ENCODE measurements around the gene IFNA17. TPM values are rescaled to one million over a fixed set of nuclear protein-coding genes. Genes with fewer than 3 reads are reported as not detected.

IFNA17 gene
- polyA plus RNA-seq (2013, experiment 1 of 2) = not detected
- not detected for polyA plus RNA-seq (2013, experiment 2 of 2)

- no peaks in the 10 kb centered on the region for H3K4me1 ChIP-seq (ENCODE audit: insufficient read depth, low read length)
- WGBS = 71% methylated on average over 1 of the region's 2 CpGs
- no peak within 1 kb of the TSS for H3K9ac ChIP-seq (ENCODE audit: low read depth, low read length)
- H3K27me3 ChIP-seq (ENCODE audit: insufficient read depth, low read length) = no peaks in the 10 kb centered on the region
- H3K36me3 ChIP-seq (ENCODE audit: insufficient read depth, low read length) = no peaks in the 10 kb centered on the region
- H3K9me3 ChIP-seq (ENCODE audit: insufficient read depth, low read depth, low read length) = no peaks in the 10 kb centered on the region
- H3K4me3 ChIP-seq (ENCODE audit: low read length) = no peak within 1 kb of the TSS
- H3K27ac ChIP-seq (ENCODE audit: low read depth, low read length) = no peak within 1 kb of the TSS
Measured at GRCh38 chr9:21228122-21228521, at the start of gene IFNA17. TSS of gene IFNA17 (minus strand) at chr9:21228222. CDS start at chr9:21228173, 49 bp downstream.

GRCh38 chr9:21268347-21268657 lies 40.3 kb upstream of the IFNA17 start:
- WGBS = 42% methylated on average over 2 of the region's 2 CpGs
- Histone ChIP-seq H3K9me3 (ENCODE audit: insufficient read depth, low read depth, low read length) (no peaks in the 10 kb centered on the region), H3K36me3 (ENCODE audit: insufficient read depth, low read length) (no peaks in the 10 kb centered on the region), H3K27me3 (ENCODE audit: insufficient read depth, low read length) (peaks cover 76% of the 10 kb centered on the region), H3K4me1 (ENCODE audit: insufficient read depth, low read length) (no peaks in the 10 kb centered on the region), H3K27ac (ENCODE audit: low read depth, low read length) (no peak overlapping the region), H3K4me3 (ENCODE audit: low read length) (no peak overlapping the region), H3K9ac (ENCODE audit: low read depth, low read length) (no peak overlapping the region)

- no peak overlapping the region for H3K27ac ChIP-seq (ENCODE audit: low read depth, low read length)
- H3K27me3 ChIP-seq (ENCODE audit: insufficient read depth, low read length) = peaks cover 81% of the 10 kb centered on the region
- H3K4me1 ChIP-seq (ENCODE audit: insufficient read depth, low read length) = no peaks in the 10 kb centered on the region
- no peak overlapping the region for H3K4me3 ChIP-seq (ENCODE audit: low read length)
- no peaks in the 10 kb centered on the region for H3K9me3 ChIP-seq (ENCODE audit: insufficient read depth, low read depth, low read length)
- no peak overlapping the region for H3K9ac ChIP-seq (ENCODE audit: low read depth, low read length)
- WGBS = 71% methylated on average over 4 of the region's 4 CpGs
- H3K36me3 ChIP-seq (ENCODE audit: insufficient read depth, low read length) = no peaks in the 10 kb centered on the region
Measured at GRCh38 chr9:21267485-21268346, 39.7 kb upstream of the IFNA17 start.

- WGBS = 26% methylated on average over 3 of the region's 3 CpGs
- H3K27me3 ChIP-seq (ENCODE audit: insufficient read depth, low read length) = peaks cover 88% of the 10 kb centered on the region
Measured at GRCh38 chr9:21266733-21267484, 38.9 kb upstream of the IFNA17 start.

GRCh38 chr9:21265421-21266189 lies 37.6 kb upstream of the IFNA17 start:
- no peaks in the 10 kb centered on the region for H3K9me3 ChIP-seq (ENCODE audit: insufficient read depth, low read depth, low read length)
- peaks cover 95% of the 10 kb centered on the region for H3K27me3 ChIP-seq (ENCODE audit: insufficient read depth, low read length)
- no CpG with 5 or more reads among the region's 1 CpG for WGBS
- no peaks in the 10 kb centered on the region for H3K4me1 ChIP-seq (ENCODE audit: insufficient read depth, low read length)
- no peak overlapping the region for H3K27ac ChIP-seq (ENCODE audit: low read depth, low read length)
- no peak overlapping the region for H3K4me3 ChIP-seq (ENCODE audit: low read length)
- no peaks in the 10 kb centered on the region for H3K36me3 ChIP-seq (ENCODE audit: insufficient read depth, low read length)
- H3K9ac ChIP-seq (ENCODE audit: low read depth, low read length) = no peak overlapping the region

More at GRCh38 chr9:21266733-21267484, 38.9 kb upstream of the IFNA17 start:
- Histone ChIP-seq H3K4me1 (ENCODE audit: insufficient read depth, low read length) (no peaks in the 10 kb centered on the region), H3K4me3 (ENCODE audit: low read length) (no peak overlapping the region), H3K9me3 (ENCODE audit: insufficient read depth, low read depth, low read length) (no peaks in the 10 kb centered on the region), H3K36me3 (ENCODE audit: insufficient read depth, low read length) (no peaks in the 10 kb centered on the region), H3K9ac (ENCODE audit: low read depth, low read length) (no peak overlapping the region), H3K27ac (ENCODE audit: low read depth, low read length) (no peak overlapping the region)

GRCh38 chr9:21255538-21256212 lies 27.7 kb upstream of the IFNA17 start:
- Histone ChIP-seq H3K4me1 (ENCODE audit: insufficient read depth, low read length) (peaks cover 6% of the 10 kb centered on the region), H3K9ac (ENCODE audit: low read depth, low read length) (no peak overlapping the region), H3K27ac (ENCODE audit: low read depth, low read length) (no peak overlapping the region), H3K9me3 (ENCODE audit: insufficient read depth, low read depth, low read length) (peaks cover 10% of the 10 kb centered on the region; the same call in 1 of the 2 replicates), H3K27me3 (ENCODE audit: insufficient read depth, low read length) (peaks cover 25% of the 10 kb centered on the region), H3K36me3 (ENCODE audit: insufficient read depth, low read length) (no peaks in the 10 kb centered on the region), H3K4me3 (ENCODE audit: low read length) (no peak overlapping the region)
- WGBS = 91% methylated on average over 5 of the region's 5 CpGs

GRCh38 chr9:21252721-21253547 lies 24.9 kb upstream of the IFNA17 start:
- Histone ChIP-seq H3K27me3 (ENCODE audit: insufficient read depth, low read length) (peaks cover 20% of the 10 kb centered on the region), H3K27ac (ENCODE audit: low read depth, low read length) (no peak overlapping the region), H3K4me1 (ENCODE audit: insufficient read depth, low read length) (peaks cover 6% of the 10 kb centered on the region), H3K9ac (ENCODE audit: low read depth, low read length) (no peak overlapping the region), H3K9me3 (ENCODE audit: insufficient read depth, low read depth, low read length) (0 out of 2 replicates have a peak, but pooled peaks cover 2% of the 10 kb centered on the region), H3K36me3 (ENCODE audit: insufficient read depth, low read length) (no peaks in the 10 kb centered on the region), H3K4me3 (ENCODE audit: low read length) (no peak overlapping the region)
- 9% methylated on average over 3 of the region's 3 CpGs for WGBS

- 77% methylated on average over 4 of the region's 4 CpGs for WGBS
- H3K27me3 ChIP-seq (ENCODE audit: insufficient read depth, low read length) = peaks cover 20% of the 10 kb centered on the region
Measured at GRCh38 chr9:21251638-21252037, 23.6 kb upstream of the IFNA17 start.

GRCh38 chr9:21251190-21251589 lies 23.2 kb upstream of the IFNA17 start:
- Histone ChIP-seq H3K4me3 (ENCODE audit: low read length) (no peak overlapping the region), H3K4me1 (ENCODE audit: insufficient read depth, low read length) (peaks cover 6% of the 10 kb centered on the region), H3K9me3 (ENCODE audit: insufficient read depth, low read depth, low read length) (no peaks in the 10 kb centered on the region), H3K9ac (ENCODE audit: low read depth, low read length) (no peak overlapping the region), H3K27ac (ENCODE audit: low read depth, low read length) (no peak overlapping the region), H3K27me3 (ENCODE audit: insufficient read depth, low read length) (peaks cover 20% of the 10 kb centered on the region), H3K36me3 (ENCODE audit: insufficient read depth, low read length) (no peaks in the 10 kb centered on the region)
- WGBS = 36% methylated on average over 1 of the region's 1 CpG

More at GRCh38 chr9:21251638-21252037, 23.6 kb upstream of the IFNA17 start:
- Histone ChIP-seq H3K36me3 (ENCODE audit: insufficient read depth, low read length) (no peaks in the 10 kb centered on the region), H3K9ac (ENCODE audit: low read depth, low read length) (no peak overlapping the region), H3K27ac (ENCODE audit: low read depth, low read length) (no peak overlapping the region), H3K4me3 (ENCODE audit: low read length) (no peak overlapping the region), H3K4me1 (ENCODE audit: insufficient read depth, low read length) (peaks cover 6% of the 10 kb centered on the region), H3K9me3 (ENCODE audit: insufficient read depth, low read depth, low read length) (no peaks in the 10 kb centered on the region)

- Histone ChIP-seq H3K4me3 (ENCODE audit: low read length) (no peak overlapping the region), H3K9me3 (ENCODE audit: insufficient read depth, low read depth, low read length) (no peaks in the 10 kb centered on the region), H3K27me3 (ENCODE audit: insufficient read depth, low read length) (peaks cover 10% of the 10 kb centered on the region; the same call in 1 of the 2 replicates), H3K4me1 (ENCODE audit: insufficient read depth, low read length) (no peaks in the 10 kb centered on the region), H3K9ac (ENCODE audit: low read depth, low read length) (no peak overlapping the region), H3K36me3 (ENCODE audit: insufficient read depth, low read length) (no peaks in the 10 kb centered on the region), H3K27ac (ENCODE audit: low read depth, low read length) (no peak overlapping the region)
- WGBS = 91% methylated on average over 2 of the region's 2 CpGs
Measured at GRCh38 chr9:21244836-21245235, 16.8 kb upstream of the IFNA17 start.

All from HUES64 (cell line).